Stimulated activated CD8-positive, alpha-beta memory T cell treated with anti-CD3 and anti-CD28 coated beads, Interleukin-4, amount 100 ng/mL, for 48 hours (primary cell): ENCODE results near the gene SMYD4.
"Not testable (repeated sequence)": the region's sequence is repeated elsewhere in the genome, so short reads cannot be mapped to it uniquely, and the experiment has no call there.

Source experiments
- DNase-seq: peaks from one replicate; pipeline ENCODE4 v3.0.0-alpha.2; 2020

SMYD4 gene

DNA sequence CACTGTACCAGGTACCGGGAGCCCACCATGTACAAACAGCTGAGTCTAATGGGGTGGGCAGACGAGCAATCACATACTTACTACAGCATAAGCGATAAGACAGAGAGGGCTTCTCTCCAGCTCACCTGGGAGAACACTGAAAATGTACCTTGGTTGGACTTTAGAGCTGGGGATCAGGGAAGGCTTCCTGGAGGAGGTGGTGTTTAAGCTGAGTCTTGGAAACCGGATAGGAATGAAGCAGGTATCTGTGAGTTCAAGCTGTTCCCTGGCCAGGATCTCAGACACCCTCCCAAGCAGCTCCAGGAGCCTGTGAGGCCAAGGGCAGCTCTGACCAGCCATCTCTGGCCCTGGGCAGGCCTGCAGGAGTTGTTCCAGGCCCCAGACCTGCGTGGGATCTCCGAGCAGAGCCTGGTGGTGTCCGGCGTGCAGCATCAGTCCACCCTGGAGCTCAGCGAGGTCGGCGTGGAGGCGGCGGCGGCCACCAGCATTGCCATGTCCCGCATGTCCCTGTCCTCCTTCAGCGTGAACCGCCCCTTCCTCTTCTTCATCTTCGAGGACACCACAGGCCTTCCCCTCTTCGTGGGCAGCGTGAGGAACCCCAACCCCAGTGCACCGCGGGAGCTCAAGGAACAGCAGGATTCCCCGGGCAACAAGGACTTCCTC, 75.8 kb downstream of the SMYD4 start:
- DNase-seq, result no peak

DNA sequence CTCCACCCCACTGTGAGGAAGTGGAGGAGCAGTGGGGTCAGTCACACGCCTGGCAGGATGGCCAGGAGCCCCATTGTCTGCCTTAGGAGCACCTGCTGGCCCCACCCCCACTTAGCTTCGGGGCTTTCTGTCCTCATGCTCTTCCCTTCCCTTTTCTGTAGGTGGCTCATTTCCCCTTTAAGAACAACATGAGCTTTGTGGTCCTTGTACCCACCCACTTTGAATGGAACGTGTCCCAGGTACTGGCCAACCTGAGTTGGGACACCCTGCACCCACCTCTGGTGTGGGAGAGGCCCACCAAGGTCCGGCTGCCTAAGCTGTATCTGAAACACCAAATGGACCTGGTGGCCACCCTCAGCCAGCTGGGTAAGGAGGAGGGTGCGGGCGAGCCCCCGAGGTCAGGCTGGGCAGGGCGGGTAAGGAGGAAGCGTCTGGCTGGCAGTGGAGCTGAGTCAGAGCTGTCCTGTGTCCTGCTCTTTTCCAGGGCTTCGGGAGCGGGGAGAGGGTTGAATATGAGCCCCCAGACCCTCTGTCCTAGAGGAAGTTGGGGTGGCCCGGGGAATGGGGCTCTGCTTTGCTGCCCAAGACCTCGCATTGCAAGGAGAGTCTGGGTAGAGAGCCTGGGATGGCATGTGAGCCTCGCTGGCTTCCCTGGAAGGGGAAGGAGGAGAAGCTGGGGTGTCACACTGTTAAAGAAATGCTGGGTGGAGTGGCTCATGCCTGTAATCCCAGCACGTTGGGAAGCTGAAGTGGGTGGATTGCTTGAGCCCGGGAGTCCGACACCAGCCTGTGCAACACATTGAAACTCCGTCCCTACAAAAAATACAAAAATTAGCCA, 77.1 kb downstream of the SMYD4 start:
- no peak for DNase-seq

GRCh38 chr17:1750628-1751027, 79.1 kb downstream of the SMYD4 start:
- DNase-seq, result no peak

- no peak for DNase-seq
Measured at GRCh38 chr17:1746975-1747543, 82.6 kb downstream of the SMYD4 start.

GRCh38 chr17:1745513-1746020, 84.1 kb downstream of the SMYD4 start:
- no peak for DNase-seq

DNA sequence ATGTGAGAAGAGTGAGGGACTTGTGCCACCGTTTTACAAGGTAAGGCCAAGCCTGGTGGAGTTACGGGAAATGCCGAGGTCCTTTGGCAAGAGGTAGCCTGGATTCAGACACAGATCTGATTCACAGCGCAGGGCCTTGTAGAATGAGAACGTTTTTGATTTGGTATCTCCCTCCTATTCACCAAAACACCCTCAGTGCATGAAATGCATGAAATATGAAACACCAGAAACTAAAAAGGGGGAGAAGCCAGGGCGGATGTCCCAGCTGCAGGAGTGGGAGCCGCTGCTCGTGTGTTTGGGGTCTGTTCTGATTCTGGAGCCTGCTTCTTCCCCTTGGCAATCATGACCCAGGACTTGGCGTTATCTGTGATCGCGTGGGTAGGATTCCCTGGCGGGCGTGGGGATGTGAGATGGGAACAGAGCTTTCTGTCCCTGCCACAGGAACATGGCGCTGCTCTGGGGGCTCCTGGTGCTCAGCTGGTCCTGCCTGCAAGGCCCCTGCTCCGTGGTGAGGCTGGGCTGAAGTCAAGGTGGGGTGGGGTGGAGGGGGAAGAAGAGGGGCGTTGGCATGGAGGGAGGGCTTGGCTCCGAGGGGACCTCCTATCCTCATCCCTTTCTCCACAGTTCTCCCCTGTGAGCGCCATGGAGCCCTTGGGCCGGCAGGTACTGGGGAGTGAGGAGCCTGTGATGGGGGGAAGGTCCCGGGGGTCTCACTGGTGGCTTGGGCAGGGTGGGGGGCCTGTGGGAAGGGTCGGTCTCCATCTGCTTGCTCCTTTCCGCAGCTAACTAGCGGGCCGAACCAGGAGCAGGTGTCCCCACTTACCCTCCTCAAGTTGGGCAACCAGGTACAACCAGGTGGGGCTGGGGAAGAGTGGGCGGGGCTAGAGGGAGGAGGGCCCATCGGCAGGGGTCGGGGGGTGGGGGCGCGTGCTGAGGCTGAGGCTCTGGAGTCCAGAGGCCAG, 84.9 kb downstream of the SMYD4 start:
- DNase-seq, result no peak

GRCh38 chr17:1743088-1743439, 86.6 kb downstream of the SMYD4 start:
- no peak for DNase-seq

DNA sequence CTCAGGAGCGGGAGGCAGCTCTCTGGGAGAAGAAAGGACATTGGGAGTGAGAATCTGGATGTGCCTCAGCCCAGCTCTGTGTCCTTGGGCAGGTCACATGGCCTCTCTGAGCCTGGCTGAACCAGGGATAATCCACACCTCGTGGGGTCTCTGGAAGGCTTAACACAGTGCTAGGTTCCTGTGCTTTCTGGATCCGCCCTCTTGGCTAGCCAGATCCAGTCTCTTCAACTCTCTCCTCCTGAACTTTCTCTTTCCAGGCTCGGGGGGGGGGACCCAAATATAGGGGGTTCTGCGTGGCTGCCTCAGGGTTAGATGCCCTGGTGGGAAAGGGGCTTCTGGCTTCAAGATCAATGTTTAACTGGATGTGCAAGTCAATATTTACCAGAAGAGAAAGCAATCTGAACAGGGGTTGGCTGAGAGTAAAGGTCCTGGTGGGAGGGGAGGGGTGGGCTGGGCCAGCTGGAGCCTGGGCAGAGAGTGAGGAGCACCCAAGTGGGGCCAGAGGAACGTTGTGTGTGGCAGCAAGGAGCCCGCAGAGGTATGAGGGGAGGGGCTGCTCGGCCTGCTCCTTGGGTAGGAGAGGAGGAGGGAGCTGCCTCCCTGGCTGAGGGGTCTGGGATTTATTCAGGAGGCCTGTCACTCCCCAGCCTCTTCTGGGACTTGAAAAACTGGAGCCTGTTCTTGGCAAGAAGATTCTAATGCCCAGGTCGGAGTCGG, 87.2 kb downstream of the SMYD4 start, which contains the start of gene SERPINF2:
SERPINF2 (plus strand) TSS at position 501 of the 717 bp plus-strand sequence. CDS start 2,125 bp downstream, outside the sequence.
- DNase-seq, result no peak

DNA sequence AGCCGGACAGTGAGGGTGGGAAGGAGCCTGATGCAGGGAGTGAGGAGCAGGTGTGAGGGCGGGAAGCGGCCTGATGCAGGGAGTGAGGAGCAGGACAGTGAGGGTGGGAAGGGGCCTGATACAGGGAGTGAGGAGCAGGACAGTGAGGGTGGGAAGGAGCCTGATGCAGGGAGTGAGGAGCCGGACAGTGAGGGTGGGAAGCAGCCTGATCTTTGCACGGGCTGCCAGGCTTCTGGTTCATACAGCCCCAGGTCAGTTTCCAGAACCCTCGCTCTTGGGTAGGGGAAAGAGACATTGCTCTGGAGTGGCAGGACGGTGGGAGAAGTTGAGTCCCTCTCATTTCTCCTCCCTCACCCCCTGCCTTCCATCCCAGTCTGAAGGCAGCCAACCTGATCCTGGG, 87.8 kb downstream of the SMYD4 start:
- not testable (repeated sequence) for DNase-seq

DNA sequence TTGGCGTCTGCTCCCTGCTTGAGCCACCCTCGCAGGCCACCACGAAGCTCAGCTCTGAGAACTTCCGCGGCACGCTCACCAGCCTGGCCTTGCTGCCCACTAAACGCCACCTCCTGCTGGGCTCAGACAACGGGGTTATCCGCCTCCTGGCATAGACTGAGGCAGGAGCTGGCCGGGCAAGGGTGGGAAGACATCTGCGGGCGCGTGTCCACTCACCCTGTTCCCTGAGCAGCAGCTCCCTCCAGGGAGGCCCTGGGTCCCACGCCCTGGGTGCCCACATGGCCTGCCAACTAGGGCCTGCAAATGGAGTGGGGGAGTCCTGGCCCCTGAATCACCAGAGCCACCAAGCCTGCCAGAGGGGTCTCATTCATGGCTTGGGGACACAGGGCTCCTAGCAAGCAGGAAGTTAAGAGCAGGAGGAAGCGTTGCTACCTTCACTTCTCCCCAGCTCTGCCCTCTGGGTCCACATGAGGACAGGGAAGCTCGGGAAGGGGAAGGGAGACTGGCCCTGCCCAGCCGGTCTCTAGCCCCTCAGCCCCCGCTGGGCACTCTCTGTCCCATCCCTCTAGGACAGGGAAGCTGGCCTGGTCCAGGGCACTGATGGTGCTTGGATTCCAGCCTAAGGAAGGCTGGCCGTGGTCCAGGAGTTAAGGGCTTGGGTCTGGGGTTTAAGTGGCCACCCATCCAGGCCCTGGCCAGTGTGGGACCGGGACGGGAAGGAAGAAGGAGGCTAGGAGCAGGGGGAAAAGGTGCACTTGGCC, 92.0 kb downstream of the SMYD4 start:
- no peak for DNase-seq

- DNase-seq, result peak; percentile 69
Measured at GRCh38 chr17:1736348-1737281, 93.1 kb downstream of the SMYD4 start.

- no peak for DNase-seq
Measured at GRCh38 chr17:1735834-1736347, 93.8 kb downstream of the SMYD4 start.

GRCh38 chr17:1735418-1735817, 94.3 kb downstream of the SMYD4 start:
- no peak for DNase-seq

GRCh38 chr17:1733759-1734158, 95.9 kb downstream of the SMYD4 start:
- no peak for DNase-seq

- no peak for DNase-seq
Measured at GRCh38 chr17:1732833-1733321, 96.8 kb downstream of the SMYD4 start.

DNA sequence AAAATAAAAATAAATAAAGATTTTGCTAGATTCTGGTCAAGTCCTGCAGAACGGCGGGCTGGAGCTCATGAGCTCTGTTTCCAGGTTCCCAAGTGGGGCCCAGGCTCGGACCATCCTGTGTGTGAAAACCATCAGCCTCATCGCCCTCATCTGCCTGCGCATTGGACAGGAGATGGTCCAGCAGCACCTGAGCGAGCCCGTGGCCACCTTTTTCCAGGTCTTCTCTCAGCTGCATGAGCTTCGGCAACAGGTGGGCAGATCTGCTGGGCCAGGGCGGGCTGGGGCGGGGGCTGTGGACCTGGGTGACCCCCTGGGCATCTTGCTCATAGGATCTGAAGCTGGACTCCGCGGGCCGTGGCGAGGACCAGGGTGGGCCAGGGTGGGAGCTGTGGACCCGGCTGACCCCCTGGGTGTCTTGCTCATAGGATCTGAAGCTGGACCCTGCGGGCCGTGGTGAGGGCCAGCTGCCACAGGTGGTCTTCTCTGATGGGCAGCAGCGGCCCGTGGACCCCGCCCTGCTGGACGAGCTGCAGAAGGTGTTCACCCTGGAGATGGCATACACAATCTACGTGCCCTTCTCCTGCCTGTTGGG, 97.4 kb downstream of the SMYD4 start:
- no peak for DNase-seq

GRCh38 chr17:1731194-1731506, 98.6 kb downstream of the SMYD4 start:
- DNase-seq, result no peak

DNA sequence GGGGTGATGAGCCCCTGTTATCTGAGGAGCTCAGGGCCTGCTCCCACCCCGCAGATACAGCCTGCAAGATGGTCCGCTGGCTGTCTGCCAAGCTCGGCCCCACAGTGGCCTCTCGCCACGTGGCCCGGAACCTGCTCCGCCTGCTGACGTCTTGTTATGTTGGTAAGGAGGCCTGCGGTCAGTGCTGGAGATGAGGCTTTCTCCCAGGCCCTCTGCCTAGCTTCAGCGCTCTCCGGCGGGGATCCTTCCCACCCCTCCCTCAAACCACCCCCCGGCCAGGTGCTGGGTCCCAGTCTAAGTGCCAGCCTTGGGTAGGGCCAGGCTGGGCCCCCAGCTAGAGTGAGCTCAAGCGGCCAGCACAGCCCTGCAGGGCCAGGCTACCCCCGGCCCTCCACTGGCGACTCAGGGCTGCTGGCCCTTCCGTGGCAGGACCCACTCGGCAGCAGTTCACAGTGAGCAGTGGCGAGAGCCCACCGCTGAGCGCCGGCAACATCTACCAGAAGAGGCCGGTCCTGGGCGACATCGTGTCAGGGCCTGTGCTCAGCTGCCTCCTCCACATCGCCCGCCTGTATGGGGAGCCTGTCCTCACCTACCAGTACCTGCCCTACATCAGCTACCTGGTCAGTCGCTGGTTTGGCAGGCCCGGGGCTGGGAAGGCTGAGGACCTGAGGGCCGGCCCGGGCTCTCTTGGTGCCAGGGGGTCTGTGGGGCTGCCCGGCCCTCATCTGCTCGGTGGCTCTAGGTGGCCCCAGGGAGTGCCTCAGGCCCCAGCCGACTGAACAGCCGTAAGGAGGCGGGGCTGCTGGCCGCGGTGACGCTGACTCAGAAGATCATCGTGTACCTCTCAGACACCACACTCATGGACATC, 99.1 kb downstream of the SMYD4 start:
- no peak for DNase-seq
